ENCODE measurements around the gene ZBTB6. TPM values are rescaled to one million over a fixed set of nuclear protein-coding genes. Genes with fewer than 3 reads are reported as not detected.

Gene ZBTB6
- total RNA-seq, 1 donor, result 20.3 TPM

GRCh38 chr9:122949696-122950095 is 36.6 kb upstream of the ZBTB6 start:
- no peak for DNase-seq (ENCODE audit: low read depth)
- no peak for TF ChIP-seq CTCF (IDR thresholded peaks at IDR 0.05; ENCODE audit: insufficient read depth, low read depth, low read length)
- no peak overlapping the region for H3K4me3 ChIP-seq (ENCODE audit: low read depth, low read length)

- no peak for DNase-seq (ENCODE audit: low read depth)
- TF ChIP-seq CTCF (IDR thresholded peaks at IDR 0.05; ENCODE audit: insufficient read depth, low read depth, low read length), result no peak
- H3K4me3 ChIP-seq (ENCODE audit: low read depth, low read length), result no peak overlapping the region
These were observed 35.2 kb upstream of the ZBTB6 start for GRCh38 chr9:122948313-122948712.

GRCh38 chr9:122946461-122947005 is 33.4 kb upstream of the ZBTB6 start:
- TF ChIP-seq CTCF (IDR thresholded peaks at IDR 0.05; ENCODE audit: insufficient read depth, low read depth, low read length), result no peak
- DNase-seq (ENCODE audit: low read depth), result no peak
- H3K4me3 ChIP-seq (ENCODE audit: low read depth, low read length), result no peak overlapping the region

GRCh38 chr9:122944960-122945888 is 32.1 kb upstream of the ZBTB6 start:
- TF ChIP-seq CTCF (IDR thresholded peaks at IDR 0.05; ENCODE audit: insufficient read depth, low read depth, low read length), result no peak
- no peak for DNase-seq (ENCODE audit: low read depth)

GRCh38 chr9:122941582-122942234 is 28.6 kb upstream of the ZBTB6 start:
- DNase-seq (ENCODE audit: low read depth), result peak; percentile 80
- H3K4me3 ChIP-seq (ENCODE audit: low read depth, low read length), result peak overlapping the region; percentile 95
- no peak for TF ChIP-seq CTCF (IDR thresholded peaks at IDR 0.05; ENCODE audit: insufficient read depth, low read depth, low read length)

More at GRCh38 chr9:122944960-122945888, 32.1 kb upstream of the ZBTB6 start:
- no peak overlapping the region for H3K4me3 ChIP-seq (ENCODE audit: low read depth, low read length)

GRCh38 chr9:122940749-122941581 is 27.8 kb upstream of the ZBTB6 start, which contains the start of gene RABGAP1:
Gene RABGAP1, plus strand, starts transcription at chr9:122941020. Its CDS starts 16,040 bp downstream, at chr9:122957060.
- DNase-seq (ENCODE audit: low read depth), result peak; percentile 99
- no peak for TF ChIP-seq CTCF (IDR thresholded peaks at IDR 0.05; ENCODE audit: insufficient read depth, low read depth, low read length)
- H3K4me3 ChIP-seq (ENCODE audit: low read depth, low read length), result peak within 1 kb of the TSS; percentile 95
